ENCODE data around the gene HBM.

GRCh38 chr16:188674-189073 lies 22.9 kb downstream of the HBM start:
- no peak for TF ChIP-seq EZH2 (IDR thresholded peaks at IDR 0.05; ENCODE audit: borderline replicate concordance, low read depth, low read length, poor library complexity, severe bottlenecking)
- TF ChIP-seq, protein P1, sequence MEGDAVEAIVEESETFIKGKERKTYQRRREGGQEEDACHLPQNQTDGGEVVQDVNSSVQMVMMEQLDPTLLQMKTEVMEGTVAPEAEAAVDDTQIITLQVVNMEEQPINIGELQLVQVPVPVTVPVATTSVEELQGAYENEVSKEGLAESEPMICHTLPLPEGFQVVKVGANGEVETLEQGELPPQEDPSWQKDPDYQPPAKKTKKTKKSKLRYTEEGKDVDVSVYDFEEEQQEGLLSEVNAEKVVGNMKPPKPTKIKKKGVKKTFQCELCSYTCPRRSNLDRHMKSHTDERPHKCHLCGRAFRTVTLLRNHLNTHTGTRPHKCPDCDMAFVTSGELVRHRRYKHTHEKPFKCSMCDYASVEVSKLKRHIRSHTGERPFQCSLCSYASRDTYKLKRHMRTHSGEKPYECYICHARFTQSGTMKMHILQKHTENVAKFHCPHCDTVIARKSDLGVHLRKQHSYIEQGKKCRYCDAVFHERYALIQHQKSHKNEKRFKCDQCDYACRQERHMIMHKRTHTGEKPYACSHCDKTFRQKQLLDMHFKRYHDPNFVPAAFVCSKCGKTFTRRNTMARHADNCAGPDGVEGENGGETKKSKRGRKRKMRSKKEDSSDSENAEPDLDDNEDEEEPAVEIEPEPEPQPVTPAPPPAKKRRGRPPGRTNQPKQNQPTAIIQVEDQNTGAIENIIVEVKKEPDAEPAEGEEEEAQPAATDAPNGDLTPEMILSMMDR (conservative IDR thresholded peaks at IDR 0.05; ENCODE audit: low read depth, low read length), result peak; percentile 34

Measured in A673 (cell line).